CD4-positive, alpha-beta T cell treated with Interferon gamma for 1 hour (primary cell): ENCODE data around the gene CYP2B6.
A peak's percentile ranks its signal among the peaks of the same experiment; 100 is the strongest.
"Not testable (repeated sequence)": the region's sequence is repeated elsewhere in the genome, so short reads cannot be mapped to it uniquely, and the experiment has no call there.

Experiments used
- DNase-seq: peaks from one replicate; pipeline ENCODE4 v3.0.0-alpha.2; 2020

The CYP2B6 gene

GRCh38 chr19:40990972-40991381 lies at the start of gene CYP2B6:
Gene CYP2B6 (plus strand): TSS chr19:40991282. CDS start chr19:40991306, 24 bp downstream.
- DNase-seq, result no peak

DNA sequence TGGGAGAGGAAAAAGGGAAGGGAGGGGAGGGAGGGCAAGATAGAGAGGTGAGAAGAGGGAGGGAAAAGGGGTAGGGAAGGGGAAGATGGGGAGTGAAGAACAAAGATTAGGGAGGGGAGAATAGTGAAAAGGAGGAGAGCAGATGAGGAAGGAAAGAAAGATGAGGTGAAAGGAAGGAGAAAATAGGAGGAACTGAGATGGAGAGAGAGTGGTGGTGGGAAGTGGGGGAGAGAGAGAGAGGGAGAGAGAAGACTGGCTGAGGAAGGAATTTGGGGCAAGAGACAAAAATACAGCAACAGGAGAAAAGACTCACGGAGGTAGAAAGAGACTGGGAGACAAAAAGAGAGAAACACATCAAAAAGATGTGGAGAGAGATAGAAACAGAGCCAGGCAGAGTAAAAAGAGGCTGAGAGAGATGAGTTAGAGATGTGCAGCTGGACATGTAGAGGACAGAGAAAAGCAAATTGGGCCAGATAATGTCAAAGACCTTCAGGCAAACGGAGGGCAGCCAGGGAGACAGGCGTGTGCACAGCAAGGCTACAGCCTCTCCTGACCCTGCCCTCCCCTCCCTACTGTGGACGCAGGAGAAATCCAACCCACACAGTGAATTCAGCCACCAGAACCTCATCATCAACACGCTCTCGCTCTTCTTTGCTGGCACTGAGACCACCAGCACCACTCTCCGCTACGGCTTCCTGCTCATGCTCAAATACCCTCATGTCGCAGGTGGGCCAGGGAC lies 49.4 kb upstream of the CYP2B6 start:
- DNase-seq, result no peak

DNA sequence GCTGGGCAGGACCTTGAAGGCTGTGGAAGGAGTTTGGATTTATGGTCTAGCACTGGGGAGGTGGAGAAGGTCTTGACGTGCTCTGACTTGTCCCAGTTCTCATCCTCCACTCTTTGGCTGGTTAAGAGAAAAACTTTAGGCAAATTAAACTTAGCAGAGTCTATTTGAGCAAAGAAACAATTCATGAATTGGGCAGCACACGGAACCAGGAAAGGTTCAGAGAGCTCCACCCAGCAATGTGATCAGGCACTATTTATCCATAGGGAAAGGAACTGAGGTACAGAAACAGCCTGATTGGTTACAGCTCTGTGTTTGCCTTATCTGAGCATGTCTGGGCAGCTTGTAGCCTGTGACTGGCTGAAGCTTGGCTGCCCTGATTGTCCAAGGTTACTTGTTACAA lies 45.4 kb upstream of the CYP2B6 start:
- DNase-seq, result no peak

DNA sequence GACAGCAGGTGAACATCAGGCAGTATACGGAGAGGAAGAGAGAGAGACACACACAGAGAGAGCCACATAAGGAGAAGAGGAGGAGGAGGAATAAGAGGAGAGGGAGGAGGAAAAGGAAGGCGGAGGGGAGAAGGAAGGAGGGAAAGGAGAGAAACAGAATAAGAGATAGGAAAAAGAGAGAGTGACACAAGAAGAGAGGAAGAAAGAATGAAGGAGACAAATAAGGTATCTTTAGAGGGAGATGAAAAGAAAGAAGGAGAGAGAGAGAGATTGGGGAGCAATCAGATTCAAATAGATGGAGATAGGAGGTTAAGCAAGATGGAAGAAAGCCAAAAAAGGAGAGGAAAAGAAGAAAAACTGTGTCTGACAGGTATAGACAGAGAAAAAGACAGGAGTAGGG lies 44.0 kb upstream of the CYP2B6 start:
- DNase-seq, result no peak

GRCh38 chr19:40947573-40947972 lies 43.5 kb upstream of the CYP2B6 start:
- DNase-seq, result no peak

- no peak for DNase-seq
Measured at GRCh38 chr19:40948580-40949299, 42.3 kb upstream of the CYP2B6 start.

DNA sequence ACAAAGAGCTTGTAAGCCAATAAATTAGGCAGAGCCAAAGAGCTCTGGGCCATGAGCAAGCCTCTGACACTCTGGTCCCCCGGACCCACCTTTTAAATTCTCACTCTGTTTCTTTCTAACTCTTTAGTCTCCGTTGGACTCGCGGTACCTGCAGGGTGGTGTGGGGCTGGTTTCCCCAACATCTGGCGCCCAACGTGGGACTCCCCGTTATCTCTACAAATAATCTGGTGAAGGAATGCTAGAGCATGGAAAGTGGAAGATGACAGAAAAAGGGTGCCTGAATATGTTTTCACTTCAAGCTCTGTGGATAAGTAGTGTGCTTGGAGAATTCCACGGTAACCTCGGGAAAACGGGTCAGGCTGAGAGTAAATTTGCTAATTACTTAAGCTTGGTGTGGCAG lies 36.5 kb upstream of the CYP2B6 start:
- DNase-seq, result no peak

DNA sequence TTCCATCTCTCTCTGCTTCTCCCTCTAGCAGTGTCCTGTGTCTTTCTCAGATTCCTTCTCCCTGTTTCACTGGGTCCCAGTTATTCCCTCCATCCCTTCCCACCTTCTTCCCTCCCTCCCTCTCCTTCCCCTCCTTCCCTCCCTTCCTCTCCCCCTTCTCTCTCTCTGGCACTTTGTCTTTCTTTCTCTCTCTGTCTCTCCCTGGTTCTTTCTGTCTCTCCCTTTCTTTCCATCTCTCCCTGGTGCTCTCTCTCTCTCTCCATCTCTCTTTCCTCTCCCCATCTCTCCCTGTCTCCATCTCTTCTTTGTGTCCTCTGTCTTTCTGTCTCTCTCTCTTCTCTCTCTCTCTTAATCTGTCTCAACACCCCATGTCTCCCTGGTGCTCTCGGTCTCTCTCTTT lies 31.7 kb upstream of the CYP2B6 start:
- DNase-seq, result no peak

- no peak for DNase-seq
Measured at GRCh38 chr19:40960062-40960685, 30.9 kb upstream of the CYP2B6 start.

DNA sequence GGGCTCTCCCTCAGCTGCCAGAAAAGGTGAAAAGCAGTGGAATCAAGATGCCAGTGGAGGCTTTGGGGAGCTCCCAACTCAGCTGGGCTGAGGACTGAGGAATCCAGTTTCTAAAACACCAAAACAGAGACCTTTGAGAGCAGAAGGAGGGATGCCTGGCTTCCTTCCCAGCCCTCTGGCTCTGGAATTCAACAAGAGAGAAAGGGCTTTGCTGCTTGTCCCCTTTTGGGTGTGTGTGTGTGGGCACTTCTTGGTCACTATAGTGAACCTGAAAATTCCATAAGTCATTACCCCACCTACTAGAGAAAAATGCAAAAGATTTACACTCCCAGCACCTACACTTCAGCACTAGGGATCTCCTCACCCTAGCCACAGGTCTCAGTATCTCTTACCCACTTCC lies 30.3 kb upstream of the CYP2B6 start:
- DNase-seq, result no peak

DNA sequence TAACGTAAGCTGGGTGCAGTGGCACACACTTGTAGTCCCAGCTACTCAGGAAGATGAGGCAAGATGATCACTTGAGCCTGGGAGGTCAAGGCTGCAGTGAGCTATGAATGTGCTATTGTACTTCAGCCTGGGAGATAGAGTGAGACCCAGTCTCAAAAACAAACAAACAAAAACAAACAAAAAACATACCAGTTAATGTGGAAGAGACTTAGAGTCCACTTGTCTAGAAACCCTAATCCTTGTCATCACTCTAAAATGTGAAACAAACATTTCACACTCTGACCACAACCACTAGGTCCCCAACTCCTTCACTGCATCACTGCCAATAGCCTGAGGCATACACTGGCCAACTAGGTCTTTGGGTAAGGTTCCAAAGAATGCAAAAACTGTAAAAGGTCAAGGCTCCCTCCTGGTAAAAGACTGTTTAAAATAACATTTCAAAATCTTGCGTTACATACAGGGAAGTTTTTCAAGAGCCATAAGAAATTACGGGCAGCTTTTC lies 28.6 kb upstream of the CYP2B6 start:
- DNase-seq, result no peak

GRCh38 chr19:40964361-40964760 lies 26.7 kb upstream of the CYP2B6 start:
- DNase-seq, result not testable (repeated sequence)

GRCh38 chr19:40965351-40965750 lies 25.7 kb upstream of the CYP2B6 start:
- not testable (repeated sequence) for DNase-seq

DNA sequence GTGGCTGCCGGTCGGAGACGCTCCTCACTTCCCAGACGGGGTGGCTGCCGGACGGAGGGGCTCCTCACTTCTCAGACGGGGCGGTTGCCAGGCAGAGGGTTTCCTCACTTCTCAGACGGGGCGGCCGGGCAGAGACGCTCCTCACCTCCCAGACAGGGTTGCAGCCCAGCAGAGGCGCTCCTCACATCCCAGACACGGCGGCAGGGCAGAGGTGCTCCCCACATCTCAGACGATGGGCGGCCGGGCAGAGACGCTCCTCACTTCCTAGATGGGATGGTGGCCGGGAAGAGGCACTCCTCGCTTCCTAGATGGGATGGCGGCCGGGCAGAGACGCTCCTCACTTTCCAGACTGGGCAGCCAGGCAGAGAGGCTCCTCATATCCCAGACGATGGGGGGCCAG lies 24.5 kb upstream of the CYP2B6 start:
- not testable (repeated sequence) for DNase-seq

DNA sequence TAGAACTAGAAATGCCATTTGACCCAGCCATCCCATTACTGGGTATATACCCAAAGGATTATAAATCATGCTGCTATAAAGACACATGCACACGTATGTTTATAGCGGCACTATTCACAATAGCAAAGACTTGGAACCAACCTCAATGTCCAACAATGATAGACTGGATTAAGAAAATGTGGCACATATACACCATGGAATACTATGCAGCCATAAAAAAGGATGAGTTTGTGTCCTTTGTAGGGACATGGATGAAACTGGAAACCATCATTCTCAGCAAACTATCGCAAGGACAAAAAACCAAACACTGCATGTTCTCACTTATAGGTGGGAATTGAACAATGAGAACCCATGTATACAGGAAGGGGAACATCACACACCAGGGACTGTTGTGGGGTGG lies 23.0 kb upstream of the CYP2B6 start:
- DNase-seq, result not testable (repeated sequence)

- DNase-seq, result not testable (repeated sequence)
Measured at GRCh38 chr19:40969721-40970120, 21.4 kb upstream of the CYP2B6 start.

- peak; percentile 19 for DNase-seq
Measured at GRCh38 chr19:40970396-40971345, 20.4 kb upstream of the CYP2B6 start.

GRCh38 chr19:40974633-40975037 lies 16.4 kb upstream of the CYP2B6 start:
- DNase-seq, result peak; percentile 71

DNA sequence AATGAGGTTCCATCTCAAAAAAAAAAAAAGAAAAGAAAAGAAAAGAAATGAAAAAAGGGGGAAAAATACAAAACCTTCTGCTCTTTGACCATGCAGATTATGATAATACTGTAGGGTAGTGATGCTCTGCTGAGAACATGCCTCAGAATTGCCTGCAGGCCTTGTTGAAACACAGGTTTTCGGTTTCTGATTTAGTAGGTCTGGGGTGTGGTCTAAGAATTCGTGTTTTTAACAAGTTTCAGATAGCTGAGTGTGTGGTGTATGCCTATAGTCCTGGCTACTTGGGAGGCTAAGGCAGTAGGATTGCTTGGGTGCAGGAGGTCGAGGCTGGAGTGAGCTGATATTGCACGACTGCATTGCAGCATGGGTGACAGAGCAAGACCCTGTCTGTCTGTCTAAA lies 14.9 kb upstream of the CYP2B6 start:
- no peak for DNase-seq

GRCh38 chr19:40976724-40977123 lies 14.4 kb upstream of the CYP2B6 start:
- DNase-seq, result no peak

GRCh38 chr19:40979759-40980158 lies 11.3 kb upstream of the CYP2B6 start:
- DNase-seq, result not testable (repeated sequence)

DNA sequence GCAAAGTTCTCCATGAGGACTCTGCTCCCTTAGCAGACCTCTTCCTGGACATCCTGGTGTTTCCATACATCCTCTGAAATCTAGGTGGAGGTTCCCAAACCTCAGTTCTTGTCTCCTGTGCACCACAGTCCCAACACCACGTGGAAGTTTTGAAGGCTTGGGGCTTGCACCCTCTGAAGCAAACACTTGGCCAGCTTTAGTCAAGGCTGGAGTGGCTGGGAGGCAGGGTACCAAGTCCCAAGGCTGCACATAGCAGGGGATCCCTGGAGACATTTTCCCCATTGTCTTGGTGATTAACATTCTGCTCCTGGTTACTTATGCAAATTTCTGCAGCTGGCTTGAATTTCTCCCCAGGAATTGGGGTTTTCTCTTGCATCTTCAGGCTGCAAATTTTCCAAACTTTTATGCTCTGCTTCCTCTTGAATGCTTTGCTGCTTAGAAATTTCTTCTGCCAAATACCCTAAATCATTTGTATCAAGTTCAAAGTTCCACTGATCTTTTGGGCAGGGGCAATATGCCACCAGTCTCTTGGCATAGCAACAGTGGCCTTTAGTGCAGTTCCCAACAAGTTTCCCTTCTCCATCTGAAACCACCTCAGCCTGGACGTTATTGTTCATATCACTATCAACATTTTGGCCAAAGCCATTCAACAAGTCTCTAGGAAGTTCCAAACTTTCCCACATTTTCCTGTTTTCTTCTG lies 10.2 kb upstream of the CYP2B6 start:
- DNase-seq, result not testable (repeated sequence)
